ENCODE measurements around the gene PNMA6E.

Gene PNMA6E

GRCh38 chrX:153347530-153347929 is 53.6 kb downstream of the PNMA6E start:
- no peak for DNase-seq

Measured in NK-92 treated with Interleukin-12 subunit alpha and Interleukin-12 subunit beta, amount 100 ng/mL, for 24 hours (cell line).